GM21576 (cell line): Measurements from ENCODE around the gene SLC7A11.
A peak's percentile ranks its signal among the peaks of the same experiment; 100 is the strongest.

Experiments
- ATAC-seq: cut with Tn5 transposase; IDR thresholded peaks from one replicate; pipeline ENCODE4 v1.9.1; 2021; ENCODE audit warnings: mild to moderate bottlenecking, moderate library complexity; ENCODE audit not compliant: unreplicated experiment

The SLC7A11 gene

DNA sequence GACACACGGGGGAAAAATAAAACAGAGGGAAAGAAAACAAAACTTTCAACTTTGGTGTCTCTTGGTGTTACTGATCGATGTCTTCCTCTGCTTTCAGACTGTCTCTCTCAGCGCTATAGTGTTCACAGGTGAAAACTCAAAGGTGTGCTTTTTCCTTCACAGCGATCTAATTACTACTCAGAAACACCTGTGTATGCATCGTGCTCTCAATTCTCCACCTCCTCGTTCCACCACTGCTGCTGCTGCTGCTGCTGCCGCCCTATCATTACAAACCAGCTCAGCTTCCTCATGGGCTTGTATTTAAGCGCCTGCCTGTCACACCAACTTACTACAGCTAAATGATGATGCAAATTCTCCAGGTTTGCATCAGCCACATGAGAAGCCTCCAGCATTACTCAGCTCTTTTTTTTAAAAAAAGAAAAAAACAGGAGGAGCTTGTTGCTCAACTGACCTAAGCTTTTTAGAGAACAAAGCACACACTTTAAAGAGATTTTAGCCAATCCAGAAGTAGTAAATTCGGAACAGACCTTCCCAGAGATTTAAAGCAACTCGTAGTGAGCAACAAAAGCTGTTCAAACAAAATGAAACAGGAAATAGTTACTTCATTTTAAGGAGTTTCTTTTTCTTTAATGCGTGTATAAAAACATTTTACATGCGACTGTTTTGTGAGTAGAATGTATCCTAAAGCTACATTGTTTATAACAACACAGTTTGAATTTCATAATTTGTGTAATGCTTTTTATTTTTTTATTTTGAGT is at the start of gene SLC7A11:
TSS of gene SLC7A11 (minus strand) at position 274 of the 758 bp plus-strand sequence. CDS start 280 bp downstream, outside the sequence.
- ATAC-seq = peak; percentile 97

- no peak for ATAC-seq
Measured at GRCh38 chr4:138291431-138291830, 49.3 kb upstream of the SLC7A11 start.

DNA sequence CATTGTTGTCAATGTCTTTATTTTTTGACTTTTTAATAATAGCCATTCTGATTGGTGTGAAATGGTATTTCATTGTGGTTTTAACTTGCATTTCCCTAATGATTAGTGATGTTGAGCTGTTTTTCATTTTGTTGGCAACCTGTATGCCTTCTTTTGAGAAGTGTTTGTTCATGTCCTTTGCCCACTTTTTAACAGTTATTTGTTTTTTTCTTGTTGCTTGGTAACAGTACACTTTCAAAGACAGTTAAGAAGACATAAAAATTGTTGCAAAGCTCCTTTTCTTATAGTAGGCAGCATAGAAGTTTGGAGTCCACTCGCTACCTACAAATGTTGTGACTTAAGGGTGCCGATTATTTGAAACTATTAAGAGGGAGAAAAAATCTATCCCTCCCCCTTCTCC is 48.7 kb upstream of the SLC7A11 start:
- ATAC-seq = no peak

DNA sequence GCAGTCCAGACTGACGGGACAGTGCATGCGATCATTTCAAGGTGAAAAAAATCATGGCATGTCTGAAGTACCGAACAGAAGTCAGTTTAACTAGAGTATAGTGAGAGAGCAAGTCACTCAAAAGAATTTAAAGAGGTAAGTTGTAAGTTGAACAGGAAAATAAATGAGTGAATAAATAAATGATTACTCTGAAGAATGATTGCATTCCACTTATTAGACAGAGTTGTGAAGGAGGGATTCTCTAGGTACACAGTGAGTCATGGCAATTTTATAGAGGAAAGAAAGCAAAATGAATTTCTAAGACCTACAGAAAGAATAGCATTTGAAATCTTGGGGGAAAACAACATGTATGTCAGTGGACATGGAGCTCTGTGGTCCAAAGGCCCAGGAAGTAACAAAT is 37.1 kb upstream of the SLC7A11 start:
- ATAC-seq = no peak

- ATAC-seq = no peak
Measured at GRCh38 chr4:138277133-138277532, 35.0 kb upstream of the SLC7A11 start.

- ATAC-seq = no peak
Measured at GRCh38 chr4:138275963-138276621, 33.9 kb upstream of the SLC7A11 start.

DNA sequence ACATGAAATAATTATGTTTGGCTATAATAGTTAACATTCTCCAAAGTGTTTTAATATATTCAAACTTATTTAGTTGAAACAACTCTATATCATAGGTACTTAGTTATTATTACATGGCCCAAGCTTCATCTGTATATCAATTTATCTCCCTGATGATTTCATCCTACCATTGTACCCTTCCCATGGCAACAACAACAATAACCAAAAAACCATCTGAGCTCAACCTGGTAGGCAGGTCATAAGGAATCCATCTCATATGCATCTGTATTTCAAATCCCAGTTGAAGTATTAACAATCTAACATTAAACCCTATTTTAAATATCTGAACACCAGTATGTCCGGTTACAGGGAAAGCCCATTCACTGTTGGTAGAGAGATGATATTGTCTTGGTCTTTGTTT is 33.1 kb upstream of the SLC7A11 start:
- no peak for ATAC-seq

DNA sequence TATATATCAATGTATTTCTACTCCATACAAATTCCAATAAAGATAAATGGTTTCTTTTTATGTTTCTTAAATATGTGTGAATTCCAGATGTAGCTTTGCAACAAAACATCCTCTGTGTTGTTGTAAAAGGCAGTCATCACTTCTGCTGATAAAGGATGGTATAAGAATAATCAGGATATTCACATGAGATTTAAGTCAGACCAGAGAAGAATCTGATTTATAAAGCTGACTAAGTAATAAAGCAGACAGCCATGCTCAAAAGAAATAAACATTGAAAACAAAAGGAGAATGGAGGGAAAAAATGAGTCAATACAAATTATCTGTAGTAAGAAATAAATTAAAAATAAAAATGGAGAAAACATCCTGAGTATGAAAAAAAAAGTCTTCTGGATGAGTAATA is 27.0 kb upstream of the SLC7A11 start:
- no peak for ATAC-seq

DNA sequence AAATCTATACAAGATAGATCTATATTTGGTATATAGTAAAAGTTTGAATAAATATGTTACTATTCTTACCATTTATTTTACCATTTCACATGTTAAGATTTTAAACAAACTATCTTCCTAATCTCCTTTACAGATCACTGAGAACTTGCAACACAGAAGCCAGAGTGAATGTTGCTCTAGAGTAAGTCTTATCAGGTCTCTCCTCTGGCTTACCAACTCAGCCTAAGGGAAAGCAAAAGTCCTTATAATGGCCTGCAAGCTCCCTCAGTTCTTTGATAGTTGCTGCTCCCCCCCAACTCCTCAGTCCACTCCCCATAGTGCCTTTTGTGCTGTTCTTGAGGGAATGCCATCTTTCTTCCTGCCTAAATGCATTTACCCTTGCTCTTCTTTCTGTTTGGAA is 25.7 kb upstream of the SLC7A11 start:
- no peak for ATAC-seq

DNA sequence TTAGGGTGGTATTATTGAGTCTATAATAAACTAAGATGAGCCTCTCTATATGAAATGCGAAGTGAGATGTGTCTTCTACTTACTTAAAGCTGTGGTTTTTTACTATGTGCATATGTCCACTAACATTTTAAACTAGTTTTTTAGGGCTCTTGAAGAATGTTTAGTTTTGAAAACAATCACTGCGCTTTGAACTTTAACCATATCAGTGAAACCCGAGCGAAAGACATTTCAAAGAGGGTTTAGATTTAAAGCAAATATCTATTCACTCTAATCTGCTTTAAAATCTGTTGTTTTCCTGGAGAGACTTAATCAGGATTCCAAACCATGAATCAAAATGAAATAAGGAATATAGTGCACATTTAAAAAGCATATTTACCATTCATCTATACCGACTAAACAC is 24.8 kb upstream of the SLC7A11 start:
- no peak for ATAC-seq

DNA sequence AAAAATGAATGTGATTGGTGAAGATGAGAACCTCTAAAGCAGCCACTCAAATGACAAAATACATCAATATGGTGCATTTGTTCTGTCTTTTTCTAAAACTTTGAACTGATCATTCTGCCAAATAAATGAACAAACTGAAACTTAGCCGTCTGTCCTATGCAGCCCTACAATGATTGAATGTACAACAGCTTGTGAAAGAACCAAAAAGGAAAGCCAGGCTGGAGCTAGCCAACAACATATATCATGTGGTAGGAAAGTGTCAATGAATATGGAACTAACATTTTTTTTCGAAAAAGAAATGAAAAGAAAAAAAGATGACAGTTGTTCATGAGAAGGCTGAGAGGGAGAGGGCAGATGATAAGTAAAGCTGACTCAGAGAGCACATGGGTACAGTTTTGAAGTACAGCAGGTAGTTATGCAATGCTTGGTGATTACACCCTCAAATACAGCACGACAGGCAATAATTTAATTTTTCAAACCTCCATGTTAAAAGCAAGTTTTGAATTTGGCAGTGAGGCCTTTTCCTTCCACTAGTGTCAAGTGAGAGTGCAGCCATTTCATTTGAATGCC is 21.2 kb upstream of the SLC7A11 start:
- ATAC-seq = no peak

DNA sequence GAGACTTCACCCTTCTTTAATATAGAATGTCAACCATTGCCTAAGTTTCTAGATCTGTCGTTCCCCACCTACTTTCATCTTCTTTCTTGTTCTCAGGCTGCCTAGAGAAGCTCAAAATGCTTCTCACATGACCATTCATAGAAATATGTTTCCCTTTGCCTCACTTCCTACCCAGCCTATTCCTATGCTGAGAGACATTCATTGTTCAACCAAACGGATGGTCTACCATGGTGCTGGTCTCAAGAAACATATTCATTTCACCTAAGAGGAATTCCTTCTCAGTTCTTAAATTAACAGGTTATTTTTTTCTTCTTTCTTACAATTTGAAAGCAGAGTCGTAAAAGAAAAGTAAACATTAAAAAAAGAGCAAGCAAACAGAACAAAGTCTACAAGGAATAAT is 20.3 kb upstream of the SLC7A11 start:
- ATAC-seq = no peak

GRCh38 chr4:138262030-138262429 is 19.9 kb upstream of the SLC7A11 start:
- no peak for ATAC-seq

- no peak for ATAC-seq
Measured at GRCh38 chr4:138259824-138260223, 17.7 kb upstream of the SLC7A11 start.

DNA sequence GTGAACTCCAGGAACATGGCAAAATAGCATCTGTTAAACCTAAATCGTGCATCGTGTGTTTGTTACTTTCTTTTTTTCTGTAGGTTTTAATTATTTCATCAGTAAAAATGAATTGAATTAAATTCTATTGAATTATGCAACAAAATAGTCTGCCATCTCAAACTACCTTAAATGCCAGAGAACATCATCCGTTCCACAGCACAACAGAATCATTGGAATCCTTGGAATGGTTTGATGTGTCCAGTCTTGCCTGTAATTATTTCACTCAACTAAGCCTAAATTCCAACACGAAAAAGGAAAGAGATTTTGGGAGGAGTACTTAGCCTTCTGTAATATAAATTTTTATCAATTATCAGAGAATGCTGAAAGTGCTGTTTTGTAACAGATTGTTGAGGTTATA is 17.1 kb upstream of the SLC7A11 start:
- no peak for ATAC-seq

- ATAC-seq = no peak
Measured at GRCh38 chr4:138256608-138257007, 14.5 kb upstream of the SLC7A11 start.

DNA sequence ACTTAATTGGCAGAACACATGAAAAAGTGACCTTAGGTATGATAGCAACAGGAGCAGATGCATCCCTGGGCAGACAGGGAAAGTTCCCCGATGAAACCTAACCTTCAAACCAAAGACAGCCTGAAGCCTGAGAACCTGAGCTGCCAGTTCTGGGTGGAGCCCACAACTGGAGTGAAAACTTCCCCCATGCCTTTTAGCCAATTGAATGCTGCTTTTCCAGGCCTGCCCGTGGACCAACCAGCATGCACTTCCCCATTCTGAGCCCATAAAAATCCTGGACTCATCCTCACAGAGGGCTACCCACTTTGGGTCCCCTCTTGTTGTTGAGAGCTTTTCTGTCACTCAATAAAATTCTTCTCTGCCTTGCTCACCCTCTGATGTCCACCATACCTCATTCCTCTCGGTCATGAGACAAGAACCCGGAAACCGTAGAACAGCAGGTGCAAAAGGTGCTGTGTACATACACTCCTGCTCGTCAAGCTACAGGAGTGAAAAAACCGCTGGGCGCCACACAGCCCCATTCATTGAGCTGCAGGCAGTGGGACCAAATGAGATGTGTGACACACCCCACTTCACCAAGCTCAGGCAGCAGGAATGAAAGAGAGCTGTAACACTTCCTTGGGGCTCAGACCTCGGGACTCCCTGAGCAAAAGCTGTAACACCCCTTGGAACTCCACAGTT is 13.9 kb upstream of the SLC7A11 start:
- ATAC-seq = no peak

- no peak for ATAC-seq
Measured at GRCh38 chr4:138252551-138252950, 10.4 kb upstream of the SLC7A11 start.

DNA sequence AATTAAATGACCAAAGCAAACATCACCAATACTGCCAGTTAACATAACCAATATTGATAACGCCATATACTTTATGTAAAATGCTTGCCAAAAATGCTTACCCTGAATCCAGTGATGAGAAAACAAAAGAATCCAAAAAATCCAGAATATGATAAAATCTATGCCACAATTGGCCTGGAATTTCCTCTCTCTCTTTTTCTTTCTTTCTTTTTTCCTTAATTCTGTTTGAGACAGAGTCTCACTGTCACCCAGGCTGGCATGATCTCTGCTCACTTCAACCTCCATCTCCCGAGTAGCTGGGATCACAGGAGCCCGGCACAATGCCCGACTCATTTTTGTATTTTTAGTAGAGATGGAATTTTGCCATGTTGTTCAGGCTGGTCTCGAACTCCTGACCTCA is 9.8 kb upstream of the SLC7A11 start:
- ATAC-seq = no peak

DNA sequence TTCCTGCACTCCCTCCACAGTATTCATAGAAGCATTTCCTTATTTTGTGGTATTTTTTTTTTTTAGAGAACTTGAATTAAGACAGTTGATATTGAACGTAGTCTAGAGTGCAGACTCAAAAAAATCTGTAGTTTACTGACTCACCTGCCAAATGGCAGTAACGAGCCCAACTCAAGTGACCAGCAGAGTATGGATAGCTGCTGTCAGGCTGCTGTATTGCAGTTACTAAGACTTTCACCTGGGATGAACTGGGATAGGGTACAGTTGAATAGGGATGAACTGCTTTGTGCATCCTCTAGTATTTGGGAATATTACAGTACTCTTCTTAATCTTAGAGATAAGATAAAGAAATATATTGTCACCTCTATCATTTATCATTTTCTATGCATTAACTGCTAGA is 7.0 kb upstream of the SLC7A11 start:
- no peak for ATAC-seq

GRCh38 chr4:138248058-138248457 is 5.9 kb upstream of the SLC7A11 start:
- ATAC-seq = no peak

DNA sequence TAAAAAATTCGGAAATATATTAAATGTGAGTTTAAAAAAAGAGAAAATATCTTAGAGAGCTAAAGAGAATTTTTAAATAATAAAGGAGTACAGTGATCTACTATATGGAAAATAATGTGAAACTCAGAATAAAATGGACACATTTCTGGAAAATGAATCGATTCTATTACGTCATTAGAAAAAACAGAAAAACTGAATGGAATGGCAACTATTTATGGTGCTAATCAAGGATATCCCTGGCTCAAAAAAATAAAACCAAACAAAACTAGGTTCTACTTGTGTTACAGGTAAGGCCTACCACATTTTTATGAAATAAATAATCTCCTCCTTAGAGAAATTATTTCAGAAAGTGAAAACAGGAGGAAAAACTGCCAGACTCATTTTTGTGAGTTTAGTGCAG is 5.5 kb upstream of the SLC7A11 start:
- ATAC-seq = no peak
